H9 (cell line): ENCODE results near the gene WAPL. TPM values are rescaled to one million over a fixed set of nuclear protein-coding genes. Genes with fewer than 3 reads are reported as not detected.
A peak's percentile ranks its signal among the peaks of the same experiment; 100 is the strongest.

ENCODE experiments used
- DNase-seq: peaks from one replicate; pipeline ENCODE4 v3.0.0-alpha.2; 2017
- H2AFZ ChIP-seq: one replicate; pipeline ENCODE4 v1.6.1; 2013; ENCODE audit warnings: mild to moderate bottlenecking, low read length, control low read depth, moderate library complexity
- H2AK5ac ChIP-seq: 2 replicates; pipeline ENCODE4 v1.6.1; 2013; ENCODE audit warnings: low read length, control low read depth, mixed read lengths; ENCODE audit not compliant: insufficient read length
- H2BK120ac ChIP-seq: one replicate; pipeline ENCODE4 v1.6.1; 2013; ENCODE audit warnings: low read depth, mild to moderate bottlenecking, low read length, control low read depth, inconsistent platforms; ENCODE audit not compliant: poor library complexity, severe bottlenecking
- H2BK12ac ChIP-seq: 2 replicates; pipeline ENCODE4 v1.6.1; 2013; ENCODE audit warnings: low read length, control low read depth, mixed read lengths, low read depth; ENCODE audit not compliant: insufficient read length
- H2BK15ac ChIP-seq: 2 replicates; pipeline ENCODE4 v1.6.1; 2013; ENCODE audit warnings: low read depth, low read length, control low read depth
- H2BK20ac ChIP-seq: one replicate; pipeline ENCODE4 v1.6.1; 2013; ENCODE audit warnings: low read depth, mild to moderate bottlenecking, low read length, control low read depth, inconsistent platforms; ENCODE audit not compliant: poor library complexity, severe bottlenecking
- H2BK5ac ChIP-seq: 2 replicates; pipeline ENCODE4 v1.6.1; 2013; ENCODE audit warnings: low read length, control low read depth, mixed read lengths; ENCODE audit not compliant: insufficient read length
- H3K14ac ChIP-seq: 2 replicates; pipeline ENCODE4 v1.6.1; 2013; ENCODE audit warnings: low read length, control low read depth; ENCODE audit not compliant: insufficient read depth
- H3K18ac ChIP-seq: 2 replicates; pipeline ENCODE4 v1.6.1; 2013; ENCODE audit warnings: low read depth, mild to moderate bottlenecking, mixed read lengths, low read length, control low read depth; ENCODE audit not compliant: insufficient read length
- H3K23ac ChIP-seq: 2 replicates; pipeline ENCODE4 v1.6.1; 2013; ENCODE audit warnings: low read length, control low read depth, mixed read lengths, low read depth; ENCODE audit not compliant: insufficient read length
- H3K23me2 ChIP-seq: 2 replicates; pipeline ENCODE4 v1.6.1; 2013; ENCODE audit warnings: low read depth, mild to moderate bottlenecking, mixed read lengths, low read length, control low read depth; ENCODE audit not compliant: insufficient read length, poor library complexity, severe bottlenecking
- H3K27ac ChIP-seq: 2 replicates; pipeline ENCODE4 v1.5.1; 2013; ENCODE audit warnings: low read length, control low read depth, mixed read lengths, low read depth; ENCODE audit not compliant: insufficient read length
- H3K27me3 ChIP-seq: 2 replicates; pipeline ENCODE4 v1.6.1; 2013; ENCODE audit warnings: low read length, control low read depth, inconsistent platforms; ENCODE audit not compliant: insufficient read depth
- H3K4ac ChIP-seq: 2 replicates; pipeline ENCODE4 v1.6.1; 2013; ENCODE audit warnings: low read depth, mild to moderate bottlenecking, control low read depth, inconsistent platforms, low read length, moderate library complexity
- H3K4me1 ChIP-seq: 2 replicates; pipeline ENCODE4 v1.6.1; 2013; ENCODE audit warnings: low read length, control low read depth, inconsistent platforms; ENCODE audit not compliant: insufficient read depth
- H3K4me2 ChIP-seq: 2 replicates; pipeline ENCODE4 v1.6.1; 2013; ENCODE audit warnings: low read length, control low read depth, mixed read lengths; ENCODE audit not compliant: insufficient read length, insufficient read depth
- H3K56ac ChIP-seq: 2 replicates; pipeline ENCODE4 v1.6.1; 2013; ENCODE audit warnings: low read depth, mild to moderate bottlenecking, mixed read lengths, low read length, control low read depth; ENCODE audit not compliant: insufficient read length
- H3K79me1 ChIP-seq: 2 replicates; pipeline ENCODE4 v1.6.1; 2013; ENCODE audit warnings: low read depth, mild to moderate bottlenecking, moderate library complexity, low read length, control low read depth, inconsistent platforms; ENCODE audit not compliant: insufficient read depth, poor library complexity, severe bottlenecking
- H3K79me2 ChIP-seq: 2 replicates; pipeline ENCODE4 v1.6.1; 2013; ENCODE audit warnings: low read length, control low read depth, inconsistent platforms; ENCODE audit not compliant: insufficient read depth
- H3K9ac ChIP-seq: 2 replicates; pipeline ENCODE4 v1.6.1; 2013; ENCODE audit warnings: low read length, control low read depth, mixed read lengths; ENCODE audit not compliant: insufficient read length; ENCODE audit errors: extremely low read depth
- H3K9me3 ChIP-seq: one replicate; pipeline ENCODE4 v1.6.1; 2013; ENCODE audit warnings: low read depth, low read length, inconsistent platforms; ENCODE audit not compliant: control insufficient read depth
- H3T11ph ChIP-seq: one replicate; pipeline ENCODE4 v1.6.1; 2013; ENCODE audit warnings: mild to moderate bottlenecking, low read length, control low read depth, inconsistent platforms
- H4K20me1 ChIP-seq: one replicate; pipeline ENCODE4 v1.6.1; 2013; ENCODE audit not compliant: control insufficient read depth, insufficient read length, insufficient read depth
- H4K5ac ChIP-seq: 2 replicates; pipeline ENCODE4 v1.6.1; 2013; ENCODE audit warnings: low read depth, mild to moderate bottlenecking, mixed read lengths, low read length, control low read depth; ENCODE audit not compliant: insufficient read length
- H4K8ac ChIP-seq: replicated peaks from 2 replicates; pipeline ENCODE4 v1.6.1; 2013; ENCODE audit warnings: low read length, control low read depth, mixed read lengths, low read depth; ENCODE audit not compliant: insufficient read length
- H4K91ac ChIP-seq: 2 replicates; pipeline ENCODE4 v1.6.1; 2013; ENCODE audit warnings: low read depth, mild to moderate bottlenecking, moderate library complexity, mixed read lengths, low read length, control low read depth; ENCODE audit not compliant: insufficient read length
- H3K27ac Mint-ChIP-seq, 3 experiments: 2 replicates in 2 of 3; 3 replicates in 1 of 3; pipeline ENCODE4 v1.8.0; 2020 to 2021; ENCODE audit warnings: mixed read lengths in 3 of 3, mild to moderate bottlenecking in 1 of 3, moderate library complexity in 1 of 3
- H3K27me3 Mint-ChIP-seq: 2 replicates; pipeline ENCODE4 v1.8.0; 2021; ENCODE audit warnings: low read depth, mild to moderate bottlenecking, moderate library complexity, mixed read lengths
- H3K36me3 Mint-ChIP-seq, 3 experiments: 2 replicates in 2 of 3; 3 replicates in 1 of 3; pipeline ENCODE4 v1.8.0; 2020 to 2021; ENCODE audit warnings: low read depth in 3 of 3, mixed read lengths in 3 of 3; ENCODE audit not compliant: insufficient read depth in 1 of 3
- H3K4me1 Mint-ChIP-seq, 2 experiments: 2 replicates each; pipeline ENCODE4 v1.8.0; 2020; ENCODE audit warnings: mixed read lengths in 2 of 2
- H3K4me3 Mint-ChIP-seq, 2 experiments: 2 replicates in 1 of 2; 3 replicates in 1 of 2; pipeline ENCODE4 v1.8.0; 2020 to 2021; ENCODE audit warnings: mild to moderate bottlenecking in 2 of 2, mixed read lengths in 2 of 2, moderate library complexity in 1 of 2
- H3K9me3 Mint-ChIP-seq, 2 experiments: 2 replicates in 1 of 2; 3 replicates in 1 of 2; pipeline ENCODE4 v1.8.0; 2020; ENCODE audit warnings: mild to moderate bottlenecking in 2 of 2, mixed read lengths in 2 of 2, moderate library complexity in 1 of 2
- CTCF ChIP-seq: fragments of 200-600 bp; sonication (generic); conservative IDR thresholded peaks from 3 replicates; pipeline ENCODE4 v1.8.0; 2021; ENCODE audit warnings: antibody characterized with exemption, mild to moderate bottlenecking
- WGBS: extraction: QIAGEN DNeasy Blood & Tissue Kit; methylation state at CpG from one replicate; pipeline ENCODE4 v1.1.7; 2013; ENCODE audit warnings: missing lambda C conversion rate, low lambda C conversion rate, mixed read lengths; ENCODE audit not compliant: insufficient read length; ENCODE audit errors: extremely low coverage; 5-methylcytosine and 5-hydroxymethylcytosine counted together
- total RNA-seq: library from RNA; stranded (reverse); gene quantifications from 2 replicates; pipeline ENCODE4 v1.2.1, GENCODE V29; 2021

WAPL gene
- total RNA-seq, 1 experiment from 2014 or later, result 61.4 TPM

- Histone ChIP-seq H3K9me3 (no peaks in the 10 kb centered on the region), H3K27ac (no peak overlapping the region), H2BK120ac (no peak overlapping the region), H3K27me3 (no peaks in the 10 kb centered on the region), H3K4me1 (no peaks in the 10 kb centered on the region), H3K4ac (no peak overlapping the region), H2BK5ac (no peak overlapping the region), H3K79me1 (peaks cover 6% of the 10 kb centered on the region), H4K91ac (no peak overlapping the region), H2AFZ (no peak overlapping the region), H2AK5ac (no peak overlapping the region), H3K9ac (no peak overlapping the region), H2BK15ac (no peak overlapping the region), H3K18ac (no peak overlapping the region), H3K79me2 (peaks cover 7% of the 10 kb centered on the region; the same call in 1 of the 2 replicates), H3K56ac (no peak overlapping the region), H3T11ph (no peak overlapping the region), H4K20me1 (no peaks in the 10 kb centered on the region), H2BK20ac (no peak overlapping the region), H4K8ac (no peak overlapping the region), H3K14ac (no peak overlapping the region), H3K23me2 (no peaks in the 10 kb centered on the region), H4K5ac (no peak overlapping the region), H3K4me2 (no peak overlapping the region), H2BK12ac (no peak overlapping the region), H3K23ac (no peak overlapping the region)
- no peaks in the 10 kb centered on the region; the same call in 1 of the 2 replicates for H3K27me3 Mint-ChIP-seq
- TF ChIP-seq CTCF, result no peak
- no CpG with 5 or more reads among the region's 3 CpGs for WGBS
- H3K27ac Mint-ChIP-seq, result peak overlapping the region in 1 of 3 experiments; percentile 29; a peak in 2 of 7 replicates
- H3K4me1 Mint-ChIP-seq, result peaks cover 6% of the 10 kb centered on the region in 2 experiments; a peak in 2 of 4 replicates
- H3K9me3 Mint-ChIP-seq, result no peaks in the 10 kb centered on the region
- H3K36me3 Mint-ChIP-seq, result peaks cover 26 to 69% (median 65%) of the 10 kb centered on the region in 3 experiments
- no peak for DNase-seq
- no peak overlapping the region for H3K4me3 Mint-ChIP-seq
Measured at GRCh38 chr10:86497621-86498020, 24.0 kb downstream of the WAPL start.
